ENCODE data around the gene DLX6.

DNA sequence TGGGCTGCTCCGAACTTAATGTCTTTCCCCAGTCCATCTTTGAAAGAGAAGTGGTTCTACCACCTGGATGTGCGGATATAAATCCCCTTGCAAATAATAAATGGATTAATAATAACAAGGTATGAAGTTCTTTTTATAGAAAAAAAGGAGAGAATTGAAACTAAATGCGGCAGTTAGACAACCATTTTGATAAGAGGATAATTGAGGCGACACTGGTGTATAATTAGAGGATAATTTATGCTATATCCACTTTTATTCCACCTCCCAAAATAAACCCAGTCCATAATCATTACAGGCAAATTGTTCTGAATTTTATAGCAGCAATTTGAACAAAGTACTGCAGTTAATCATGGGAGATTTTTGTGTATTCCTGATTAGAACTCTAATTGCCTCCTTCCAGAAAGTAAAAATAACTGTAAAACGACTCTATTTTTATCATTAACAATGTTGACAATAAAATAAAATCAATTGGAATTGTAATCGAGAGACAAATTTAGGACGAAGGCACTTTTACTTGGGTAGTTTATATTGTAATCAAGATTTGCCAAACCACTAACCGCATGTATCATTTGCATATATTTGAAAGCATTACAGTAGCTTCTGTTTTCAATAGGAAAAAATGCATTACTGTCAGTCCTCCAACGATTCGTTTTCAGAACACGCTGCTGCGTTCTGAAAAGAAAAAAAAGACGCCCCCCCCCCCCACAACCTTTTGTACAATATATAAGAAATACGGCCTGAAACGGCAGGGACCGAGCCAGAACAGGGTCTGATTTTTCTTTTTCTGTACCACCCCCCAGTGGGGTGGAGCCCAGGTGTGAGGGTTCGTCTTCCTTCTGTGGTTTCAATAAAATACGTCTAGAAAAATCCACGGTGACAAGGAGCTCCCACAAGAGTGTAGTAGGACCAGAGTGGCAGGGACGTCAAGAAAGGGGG, 838 bp upstream of the DLX6 start:
- TF ChIP-seq, protein P1, sequence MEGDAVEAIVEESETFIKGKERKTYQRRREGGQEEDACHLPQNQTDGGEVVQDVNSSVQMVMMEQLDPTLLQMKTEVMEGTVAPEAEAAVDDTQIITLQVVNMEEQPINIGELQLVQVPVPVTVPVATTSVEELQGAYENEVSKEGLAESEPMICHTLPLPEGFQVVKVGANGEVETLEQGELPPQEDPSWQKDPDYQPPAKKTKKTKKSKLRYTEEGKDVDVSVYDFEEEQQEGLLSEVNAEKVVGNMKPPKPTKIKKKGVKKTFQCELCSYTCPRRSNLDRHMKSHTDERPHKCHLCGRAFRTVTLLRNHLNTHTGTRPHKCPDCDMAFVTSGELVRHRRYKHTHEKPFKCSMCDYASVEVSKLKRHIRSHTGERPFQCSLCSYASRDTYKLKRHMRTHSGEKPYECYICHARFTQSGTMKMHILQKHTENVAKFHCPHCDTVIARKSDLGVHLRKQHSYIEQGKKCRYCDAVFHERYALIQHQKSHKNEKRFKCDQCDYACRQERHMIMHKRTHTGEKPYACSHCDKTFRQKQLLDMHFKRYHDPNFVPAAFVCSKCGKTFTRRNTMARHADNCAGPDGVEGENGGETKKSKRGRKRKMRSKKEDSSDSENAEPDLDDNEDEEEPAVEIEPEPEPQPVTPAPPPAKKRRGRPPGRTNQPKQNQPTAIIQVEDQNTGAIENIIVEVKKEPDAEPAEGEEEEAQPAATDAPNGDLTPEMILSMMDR (IDR thresholded peaks at IDR 0.05): no peak
- TF ChIP-seq SIN3A (IDR thresholded peaks at IDR 0.05; ENCODE audit: borderline replicate concordance, insufficient read depth, low read depth, low read length): no peak
- TF ChIP-seq POLR2AphosphoS5 (IDR thresholded peaks at IDR 0.05; ENCODE audit: low read depth, low read length): no peak
- TF ChIP-seq, protein P2, sequence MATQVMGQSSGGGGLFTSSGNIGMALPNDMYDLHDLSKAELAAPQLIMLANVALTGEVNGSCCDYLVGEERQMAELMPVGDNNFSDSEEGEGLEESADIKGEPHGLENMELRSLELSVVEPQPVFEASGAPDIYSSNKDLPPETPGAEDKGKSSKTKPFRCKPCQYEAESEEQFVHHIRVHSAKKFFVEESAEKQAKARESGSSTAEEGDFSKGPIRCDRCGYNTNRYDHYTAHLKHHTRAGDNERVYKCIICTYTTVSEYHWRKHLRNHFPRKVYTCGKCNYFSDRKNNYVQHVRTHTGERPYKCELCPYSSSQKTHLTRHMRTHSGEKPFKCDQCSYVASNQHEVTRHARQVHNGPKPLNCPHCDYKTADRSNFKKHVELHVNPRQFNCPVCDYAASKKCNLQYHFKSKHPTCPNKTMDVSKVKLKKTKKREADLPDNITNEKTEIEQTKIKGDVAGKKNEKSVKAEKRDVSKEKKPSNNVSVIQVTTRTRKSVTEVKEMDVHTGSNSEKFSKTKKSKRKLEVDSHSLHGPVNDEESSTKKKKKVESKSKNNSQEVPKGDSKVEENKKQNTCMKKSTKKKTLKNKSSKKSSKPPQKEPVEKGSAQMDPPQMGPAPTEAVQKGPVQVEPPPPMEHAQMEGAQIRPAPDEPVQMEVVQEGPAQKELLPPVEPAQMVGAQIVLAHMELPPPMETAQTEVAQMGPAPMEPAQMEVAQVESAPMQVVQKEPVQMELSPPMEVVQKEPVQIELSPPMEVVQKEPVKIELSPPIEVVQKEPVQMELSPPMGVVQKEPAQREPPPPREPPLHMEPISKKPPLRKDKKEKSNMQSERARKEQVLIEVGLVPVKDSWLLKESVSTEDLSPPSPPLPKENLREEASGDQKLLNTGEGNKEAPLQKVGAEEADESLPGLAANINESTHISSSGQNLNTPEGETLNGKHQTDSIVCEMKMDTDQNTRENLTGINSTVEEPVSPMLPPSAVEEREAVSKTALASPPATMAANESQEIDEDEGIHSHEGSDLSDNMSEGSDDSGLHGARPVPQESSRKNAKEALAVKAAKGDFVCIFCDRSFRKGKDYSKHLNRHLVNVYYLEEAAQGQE (IDR thresholded peaks at IDR 0.05; ENCODE audit: insufficient read depth in 1 of 2, low read depth in 2 of 2, low read length in 1 of 2): no peak
